GM19025 (cell line): Measurements from ENCODE around the gene SLC29A1.

Experiments
- ATAC-seq: cut with Tn5 transposase; IDR thresholded peaks from one replicate; pipeline ENCODE4 v1.9.1; 2021; ENCODE audit warnings: mild to moderate bottlenecking, low read depth, moderate library complexity; ENCODE audit not compliant: unreplicated experiment

SLC29A1 gene

DNA sequence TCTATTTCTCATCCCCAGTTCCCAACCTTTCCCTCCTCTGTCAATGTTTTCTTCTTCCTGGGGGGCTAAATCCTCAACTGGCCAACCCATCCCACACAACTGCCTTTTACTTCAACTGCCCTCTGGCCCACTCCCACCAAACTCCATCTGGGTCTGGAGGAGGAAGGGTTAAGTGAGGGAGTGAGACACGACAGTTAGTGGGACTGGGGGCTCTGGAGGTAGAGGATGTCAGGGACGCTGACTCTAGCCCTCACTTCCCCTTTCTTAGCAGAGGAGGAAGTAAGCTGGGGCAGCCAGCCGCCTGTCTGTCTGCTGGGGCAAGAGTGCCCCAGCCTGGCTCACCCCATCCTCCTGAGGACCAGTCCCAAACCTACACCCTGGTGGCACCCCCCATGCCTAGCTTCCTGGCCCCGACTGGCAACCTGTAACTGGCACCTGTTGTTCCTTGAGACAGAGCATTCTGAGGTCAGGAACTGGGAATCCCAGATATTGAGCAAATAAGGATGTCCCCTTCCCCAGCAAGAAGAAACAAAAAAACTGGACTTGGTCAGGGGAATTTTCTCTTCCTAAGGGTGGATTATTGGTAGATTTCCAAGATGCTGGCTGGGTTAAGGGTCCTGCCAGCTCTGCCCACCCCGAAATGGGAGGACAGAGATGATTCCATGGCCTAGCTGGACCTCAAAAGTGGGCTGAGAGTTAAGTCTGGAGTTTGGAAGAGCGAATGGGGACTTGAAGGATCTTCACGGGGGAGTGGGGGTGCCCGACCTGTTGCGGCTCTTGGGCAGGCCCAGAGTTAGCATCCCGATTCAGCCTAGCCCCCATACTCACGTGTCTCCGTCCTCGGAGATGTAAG is 41.0 kb downstream of the SLC29A1 start:
- peak; percentile 28 for ATAC-seq

DNA sequence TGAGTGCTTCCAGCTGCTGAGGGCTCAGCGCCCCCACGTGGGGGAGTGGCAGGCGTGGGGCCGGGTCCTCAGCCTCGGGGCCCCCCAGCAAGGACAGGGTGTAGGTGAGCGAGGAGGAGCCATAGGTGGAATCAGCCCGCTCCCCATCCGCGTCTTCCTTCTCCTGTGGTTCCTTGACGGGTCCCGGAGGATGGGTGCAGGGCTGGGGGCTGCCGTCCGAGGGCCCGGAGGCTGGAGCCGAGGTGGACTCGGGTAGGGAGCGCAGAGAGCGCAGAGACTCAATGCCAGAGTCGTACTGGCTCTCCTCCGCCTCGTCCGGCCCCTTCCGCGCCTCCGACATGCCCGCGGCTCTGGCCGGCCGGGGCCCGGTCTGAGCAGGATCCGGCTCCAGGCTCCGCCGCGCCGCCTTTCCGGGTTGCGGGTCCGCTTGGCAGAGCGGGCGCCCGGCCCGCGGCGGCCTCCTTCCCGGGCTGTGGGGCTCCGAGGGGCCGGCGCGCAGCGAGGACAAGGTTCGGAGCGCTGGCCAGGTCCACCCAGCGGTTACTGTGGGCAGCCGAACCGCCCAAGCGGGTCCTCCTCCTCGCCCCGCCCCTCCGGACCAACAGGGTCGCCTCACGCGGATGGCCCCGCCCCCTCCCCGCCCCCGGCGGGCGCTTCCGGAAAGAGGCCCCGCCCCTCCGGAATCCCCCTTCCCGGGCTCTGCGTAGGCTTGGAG is 41.8 kb downstream of the SLC29A1 start, which contains the start of gene NFKBIE:
NFKBIE (minus strand) TSS at position 545 of the 715 bp plus-strand sequence; CDS start at position 340, 205 bp downstream.
- peak; percentile 32 for ATAC-seq

DNA sequence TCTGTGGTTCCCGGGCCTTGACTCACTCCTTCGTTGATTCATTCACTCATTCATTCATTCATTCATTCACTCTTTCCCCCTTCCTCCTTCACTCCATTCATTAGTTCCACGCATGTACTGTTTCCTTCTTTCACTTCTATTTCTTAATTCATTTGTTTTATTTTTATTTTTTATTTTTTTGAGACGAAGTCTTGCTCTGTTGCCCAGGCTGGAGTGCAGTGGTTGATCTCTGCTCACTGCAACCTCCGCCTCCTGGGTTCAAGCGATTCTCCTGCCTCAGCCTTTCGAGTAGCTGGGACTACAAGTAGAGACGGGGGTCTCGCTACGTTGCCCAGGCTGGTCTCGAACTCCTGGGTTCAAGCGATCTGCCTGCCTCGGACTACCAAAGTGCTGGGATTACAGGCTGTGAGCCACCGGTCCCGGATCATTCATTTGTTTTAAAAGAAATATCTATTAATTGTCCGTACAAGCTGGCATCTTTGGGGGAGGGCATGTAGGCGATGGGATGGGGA is 42.4 kb downstream of the SLC29A1 start:
- ATAC-seq = no peak

DNA sequence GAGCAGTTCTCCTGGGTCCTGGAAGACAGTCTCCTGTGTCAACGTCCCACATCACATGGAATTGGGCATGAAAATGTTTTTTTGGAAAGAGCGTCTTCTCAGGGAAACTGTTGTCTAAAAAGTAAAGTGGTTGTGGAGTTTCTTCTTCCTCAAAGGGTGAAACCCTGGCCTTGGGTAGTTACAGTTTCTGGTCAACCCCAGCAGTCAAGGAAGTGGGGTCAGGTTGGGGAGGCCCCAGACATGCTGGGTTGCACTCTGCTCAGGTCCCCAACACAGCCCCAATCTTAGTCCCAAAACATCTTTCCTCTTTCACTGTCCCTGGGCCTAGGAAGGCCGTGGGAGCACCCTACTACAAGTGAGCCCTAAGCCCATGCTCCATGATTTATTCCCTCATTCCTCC is 43.0 kb downstream of the SLC29A1 start:
- ATAC-seq = no peak

DNA sequence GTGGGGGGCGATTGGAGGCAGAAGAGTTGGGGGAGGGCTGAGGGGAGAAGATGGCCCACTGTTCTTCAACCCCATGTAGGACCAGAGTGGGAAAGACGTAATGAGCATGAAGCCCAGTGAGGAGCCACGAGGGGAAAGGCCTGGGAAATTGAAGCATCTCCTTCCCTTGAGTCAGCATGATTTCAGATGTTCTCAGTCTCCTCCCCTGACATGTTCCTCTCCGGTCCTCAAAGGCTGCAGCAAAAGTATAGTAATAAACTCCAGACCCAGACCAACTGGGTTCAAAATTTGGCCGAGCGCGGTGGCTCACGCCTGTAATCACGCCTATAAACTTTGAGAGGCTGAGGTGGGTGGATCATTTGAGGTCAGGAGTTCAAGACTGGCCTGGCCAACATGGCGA is 43.9 kb downstream of the SLC29A1 start:
- no peak for ATAC-seq

DNA sequence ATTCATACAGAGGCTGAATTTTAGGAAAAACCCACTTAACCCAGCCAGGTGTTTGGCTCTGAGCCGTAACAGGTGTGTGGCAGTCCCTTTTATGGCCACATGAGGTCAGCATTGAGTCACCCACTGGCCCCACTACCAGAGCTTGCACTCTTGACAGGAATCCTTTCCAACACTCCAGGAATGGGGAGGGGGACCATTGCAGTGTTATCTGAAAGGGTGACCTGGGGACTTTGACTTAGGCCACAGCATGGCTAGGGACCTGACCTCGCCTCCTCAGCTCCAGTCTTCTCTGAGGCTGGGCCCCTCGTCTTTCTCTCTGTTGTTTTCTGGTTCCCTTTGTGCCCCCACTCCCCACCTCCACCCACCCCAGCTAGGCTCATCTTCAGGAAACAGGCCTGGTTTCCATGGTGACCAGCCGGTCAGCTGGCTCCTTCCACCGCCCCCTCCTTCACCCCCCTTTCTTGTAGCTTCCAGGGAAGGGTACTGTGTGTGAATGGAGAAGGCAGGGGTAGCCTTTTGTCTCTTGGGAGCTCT is 44.8 kb downstream of the SLC29A1 start:
- ATAC-seq = no peak

DNA sequence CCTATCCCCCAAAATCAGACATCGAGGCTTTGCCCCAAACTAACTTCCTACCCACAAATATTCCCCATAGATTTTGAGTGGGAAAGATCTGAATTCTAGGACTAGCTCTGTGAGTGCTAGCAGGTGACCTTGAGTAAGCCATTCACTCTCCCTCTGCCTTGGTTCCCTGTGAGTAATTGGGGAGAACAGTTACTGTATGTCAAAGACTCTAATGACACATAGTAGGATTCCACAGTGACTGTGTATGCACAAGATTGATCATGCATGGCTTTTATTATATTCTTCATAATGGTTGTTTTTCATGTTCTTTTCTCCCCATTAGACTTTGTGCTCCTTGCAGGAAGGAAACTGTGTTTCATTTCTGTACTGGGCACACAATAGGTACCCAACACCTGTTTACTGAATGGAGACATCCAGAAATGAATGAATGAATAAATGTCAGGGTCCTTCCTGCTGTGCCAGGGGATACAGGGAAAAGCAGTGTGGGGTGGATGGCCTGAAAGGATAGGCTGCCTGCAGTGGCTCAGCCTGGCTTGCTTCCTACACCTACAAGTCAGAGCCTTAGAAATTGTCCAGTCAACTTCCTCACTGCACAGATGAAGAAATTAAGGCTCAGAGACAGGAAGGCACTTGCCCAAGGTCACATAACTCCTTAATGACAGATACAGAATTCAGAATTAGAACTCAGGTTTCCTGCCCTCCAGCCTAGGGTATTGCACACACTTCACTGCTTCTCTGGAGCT is 46.0 kb downstream of the SLC29A1 start:
- ATAC-seq = no peak

DNA sequence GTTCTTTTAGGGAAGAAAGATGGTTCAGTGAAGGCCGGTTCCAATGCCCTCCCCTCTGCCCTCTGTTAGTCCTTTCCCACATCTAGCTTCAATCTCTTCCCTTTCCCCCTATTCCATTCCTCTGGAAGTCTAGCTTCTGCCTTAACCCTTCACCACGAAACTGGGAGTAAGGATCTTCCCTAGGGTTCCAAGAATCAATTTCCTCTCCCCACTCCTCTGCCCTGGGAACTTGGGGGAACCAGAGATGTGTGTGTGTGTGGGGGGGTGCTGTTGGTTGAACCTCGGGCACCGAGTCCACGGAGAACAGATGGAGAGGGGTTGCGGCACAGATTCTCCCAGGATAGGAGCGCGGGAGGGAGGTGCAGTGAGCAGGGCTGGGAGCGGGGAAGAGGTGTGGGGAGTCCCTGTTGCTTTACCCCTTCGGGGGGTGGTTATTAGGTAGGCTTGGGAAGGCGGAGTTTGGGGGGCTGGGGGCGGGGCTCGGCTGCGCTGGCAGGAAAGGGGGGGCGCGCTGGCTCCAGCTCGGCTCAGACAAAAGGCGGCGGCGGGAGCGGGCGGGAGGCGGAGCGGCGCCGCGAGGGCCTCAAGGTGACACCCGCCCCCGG is 46.6 kb downstream of the SLC29A1 start, which contains the start of gene TMEM151B:
TMEM151B (plus strand) TSS at position 530 of the 605 bp plus-strand sequence. CDS start 293 bp downstream, outside the sequence.
- ATAC-seq = no peak

DNA sequence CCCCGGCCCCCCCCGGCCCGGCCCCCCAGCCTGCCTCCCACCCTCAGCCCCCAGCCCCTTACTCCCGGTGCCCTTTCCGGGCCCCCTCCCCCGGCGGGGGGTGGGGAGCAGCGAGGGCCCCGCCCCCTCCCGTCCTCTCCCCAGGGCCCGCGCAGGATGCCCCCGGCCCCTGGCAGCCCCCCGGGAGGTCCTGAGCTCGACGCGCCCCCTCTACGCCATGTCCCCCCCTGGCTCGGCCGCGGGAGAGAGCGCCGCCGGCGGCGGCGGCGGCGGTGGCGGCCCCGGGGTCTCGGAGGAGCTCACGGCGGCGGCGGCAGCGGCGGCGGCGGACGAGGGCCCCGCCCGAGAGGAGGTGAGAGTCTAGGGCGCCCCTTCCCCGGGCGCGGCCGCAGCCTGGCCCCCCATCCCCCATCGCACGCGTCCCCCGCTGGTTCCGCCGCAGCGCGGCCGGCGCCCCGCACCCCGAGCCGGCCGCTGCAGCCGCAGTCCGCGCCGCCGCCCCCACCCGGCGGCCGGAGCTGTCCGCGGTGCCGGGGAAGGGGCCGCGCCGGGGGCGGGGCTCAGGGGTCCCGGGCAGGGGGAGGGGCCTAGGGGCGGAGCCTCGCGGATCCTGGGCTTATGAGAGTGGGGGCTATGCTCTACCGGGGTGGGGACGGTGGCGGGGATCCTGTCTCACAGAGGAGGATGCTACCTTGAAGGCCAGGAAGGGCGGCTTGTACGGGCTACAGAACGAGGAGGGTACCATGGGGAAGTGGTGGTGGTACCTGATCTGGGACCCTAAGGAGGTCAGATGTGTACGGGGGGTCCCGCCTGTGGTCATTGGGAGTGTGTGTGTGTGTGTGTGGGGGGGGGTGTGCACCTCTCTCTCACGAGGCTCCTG is 47.4 kb downstream of the SLC29A1 start:
- ATAC-seq = no peak

DNA sequence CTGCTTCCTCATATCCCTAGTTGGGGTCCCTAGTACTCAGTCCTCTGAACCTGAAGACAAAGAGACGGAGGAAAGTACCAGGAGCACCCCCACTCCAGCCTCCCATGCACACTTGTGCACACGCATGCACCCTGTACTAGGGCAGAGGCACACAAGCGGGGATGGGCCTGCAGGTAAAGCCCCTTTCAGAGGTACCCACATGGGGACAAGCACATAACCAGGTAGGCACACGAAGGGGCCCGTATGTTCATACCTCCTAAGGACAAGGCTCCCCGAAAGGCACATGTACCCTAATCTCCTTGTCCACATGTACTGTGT is 48.0 kb downstream of the SLC29A1 start:
- no peak for ATAC-seq

DNA sequence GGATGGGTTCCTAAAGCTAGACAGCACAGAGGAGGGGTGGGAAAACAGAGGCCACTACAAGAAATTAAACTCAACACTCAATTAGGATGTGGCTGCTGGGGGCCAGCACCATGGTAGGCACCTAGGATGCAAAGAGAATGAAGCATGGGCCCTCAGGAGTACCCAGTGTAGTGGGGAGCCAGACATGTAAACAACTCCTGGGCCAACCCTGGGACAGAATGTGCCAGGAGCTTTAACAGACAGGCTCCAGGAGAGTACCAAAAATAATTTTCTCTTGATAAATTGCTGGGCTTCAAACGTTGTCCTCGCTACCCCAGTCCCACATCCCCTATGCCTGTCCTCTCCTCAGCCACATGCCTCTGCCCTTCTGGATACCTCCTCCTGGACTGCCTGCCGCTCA is 48.5 kb downstream of the SLC29A1 start:
- no peak for ATAC-seq

DNA sequence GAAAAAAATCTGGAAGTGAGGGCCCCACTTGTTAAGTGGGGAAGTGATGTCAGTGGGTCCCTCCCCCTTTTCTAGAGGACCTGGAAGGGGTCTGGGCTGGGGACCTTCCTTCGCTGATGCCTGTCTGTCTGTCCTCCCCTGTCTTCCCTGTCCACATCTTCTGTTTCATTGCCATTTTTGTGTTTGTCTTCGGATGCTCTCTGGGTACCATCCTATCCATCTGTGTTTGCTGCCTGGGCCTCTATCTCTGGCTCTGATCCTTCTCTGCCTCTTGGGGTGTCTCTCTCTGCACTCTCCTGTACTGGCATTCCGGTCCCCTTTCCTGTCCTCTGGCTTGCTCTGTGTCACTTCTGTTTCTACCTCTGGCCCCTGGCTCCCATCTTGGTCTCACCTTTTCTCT is 49.1 kb downstream of the SLC29A1 start:
- ATAC-seq = no peak

DNA sequence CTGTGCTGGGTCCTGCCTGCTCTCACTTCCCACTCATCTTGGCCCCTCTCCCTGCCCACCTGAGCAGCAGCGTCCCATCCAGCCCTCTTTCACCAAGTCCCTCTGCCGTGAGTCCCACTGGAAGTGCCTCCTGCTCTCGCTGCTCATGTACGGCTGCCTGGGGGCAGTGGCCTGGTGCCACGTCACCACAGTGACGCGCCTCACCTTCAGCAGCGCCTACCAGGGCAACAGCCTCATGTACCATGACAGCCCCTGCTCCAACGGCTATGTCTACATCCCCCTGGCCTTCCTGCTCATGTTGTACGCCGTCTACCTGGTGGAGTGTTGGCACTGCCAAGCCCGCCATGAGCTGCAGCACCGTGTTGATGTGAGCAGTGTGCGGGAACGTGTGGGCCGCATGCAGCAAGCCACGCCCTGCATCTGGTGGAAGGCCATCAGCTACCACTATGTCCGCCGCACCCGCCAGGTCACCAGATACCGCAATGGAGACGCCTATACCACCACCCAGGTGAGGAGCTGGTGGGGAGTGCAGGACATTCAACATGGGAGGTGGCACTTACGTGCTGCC is 49.7 kb downstream of the SLC29A1 start:
- ATAC-seq = no peak

DNA sequence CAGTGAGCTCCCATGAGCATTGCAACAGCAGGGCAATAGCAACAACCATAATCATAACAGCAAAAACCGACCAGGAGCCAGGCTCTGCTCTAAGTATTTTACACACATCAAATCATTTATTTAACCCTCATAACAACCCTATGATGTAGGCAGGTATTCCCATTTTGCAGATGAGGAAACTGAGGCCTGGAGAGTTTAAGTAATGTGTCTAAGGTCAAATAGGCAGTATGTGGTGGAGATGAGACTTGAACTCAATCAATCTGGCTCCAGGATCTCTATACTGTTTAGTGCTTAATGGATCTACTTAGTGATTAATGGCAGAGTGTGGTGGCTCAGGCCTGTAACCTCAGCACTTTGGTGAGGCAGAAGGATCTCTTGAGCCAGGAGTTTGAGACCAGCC is 50.2 kb downstream of the SLC29A1 start:
- no peak for ATAC-seq

DNA sequence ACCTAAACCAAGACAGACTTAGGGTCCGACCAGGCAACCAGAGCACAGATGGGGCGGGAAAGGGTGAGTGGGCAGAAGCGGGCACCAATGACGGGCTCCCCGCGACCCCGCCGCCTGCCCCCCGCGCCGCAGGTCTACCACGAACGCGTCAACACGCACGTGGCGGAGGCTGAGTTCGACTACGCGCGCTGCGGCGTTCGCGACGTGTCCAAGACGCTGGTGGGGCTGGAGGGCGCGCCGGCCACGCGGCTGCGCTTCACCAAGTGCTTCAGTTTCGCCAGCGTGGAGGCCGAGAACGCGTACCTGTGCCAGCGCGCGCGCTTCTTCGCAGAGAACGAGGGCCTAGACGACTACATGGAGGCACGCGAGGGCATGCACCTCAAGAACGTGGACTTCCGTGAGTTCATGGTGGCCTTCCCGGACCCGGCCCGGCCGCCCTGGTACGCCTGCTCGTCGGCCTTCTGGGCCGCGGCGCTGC is 51.9 kb downstream of the SLC29A1 start:
- no peak for ATAC-seq

DNA sequence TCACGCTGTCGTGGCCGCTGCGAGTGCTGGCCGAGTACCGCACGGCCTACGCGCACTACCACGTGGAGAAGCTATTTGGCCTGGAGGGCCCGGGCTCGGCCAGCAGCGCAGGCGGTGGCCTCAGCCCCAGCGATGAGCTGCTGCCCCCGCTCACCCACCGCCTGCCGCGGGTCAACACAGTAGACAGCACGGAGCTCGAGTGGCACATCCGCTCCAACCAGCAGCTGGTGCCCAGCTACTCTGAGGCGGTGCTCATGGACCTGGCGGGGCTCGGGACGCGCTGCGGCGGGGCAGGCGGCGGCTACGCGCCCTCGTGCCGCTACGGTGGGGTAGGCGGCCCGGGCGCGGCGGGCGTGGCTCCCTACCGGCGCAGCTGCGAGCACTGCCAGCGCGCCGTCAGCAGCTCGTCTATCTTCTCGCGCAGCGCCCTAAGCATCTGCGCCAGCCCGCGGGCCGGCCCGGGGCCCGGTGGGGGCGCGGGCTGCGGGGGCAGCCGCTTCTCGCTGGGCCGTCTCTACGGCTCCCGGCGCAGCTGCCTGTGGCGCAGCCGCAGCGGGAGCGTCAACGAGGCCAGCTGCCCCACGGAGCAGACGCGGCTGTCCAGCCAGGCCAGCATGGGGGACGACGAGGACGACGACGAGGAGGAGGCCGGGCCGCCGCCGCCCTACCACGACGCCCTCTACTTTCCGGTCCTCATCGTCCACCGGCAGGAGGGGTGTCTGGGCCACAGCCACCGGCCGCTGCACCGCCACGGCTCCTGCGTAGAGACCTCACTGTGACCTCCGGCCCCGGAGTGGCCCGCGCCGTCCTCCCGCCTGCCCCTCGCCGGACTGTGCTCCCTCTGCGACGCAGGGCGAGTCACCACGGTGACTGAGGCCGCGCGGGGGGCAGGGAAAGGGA is 52.6 kb downstream of the SLC29A1 start:
- ATAC-seq = no peak

DNA sequence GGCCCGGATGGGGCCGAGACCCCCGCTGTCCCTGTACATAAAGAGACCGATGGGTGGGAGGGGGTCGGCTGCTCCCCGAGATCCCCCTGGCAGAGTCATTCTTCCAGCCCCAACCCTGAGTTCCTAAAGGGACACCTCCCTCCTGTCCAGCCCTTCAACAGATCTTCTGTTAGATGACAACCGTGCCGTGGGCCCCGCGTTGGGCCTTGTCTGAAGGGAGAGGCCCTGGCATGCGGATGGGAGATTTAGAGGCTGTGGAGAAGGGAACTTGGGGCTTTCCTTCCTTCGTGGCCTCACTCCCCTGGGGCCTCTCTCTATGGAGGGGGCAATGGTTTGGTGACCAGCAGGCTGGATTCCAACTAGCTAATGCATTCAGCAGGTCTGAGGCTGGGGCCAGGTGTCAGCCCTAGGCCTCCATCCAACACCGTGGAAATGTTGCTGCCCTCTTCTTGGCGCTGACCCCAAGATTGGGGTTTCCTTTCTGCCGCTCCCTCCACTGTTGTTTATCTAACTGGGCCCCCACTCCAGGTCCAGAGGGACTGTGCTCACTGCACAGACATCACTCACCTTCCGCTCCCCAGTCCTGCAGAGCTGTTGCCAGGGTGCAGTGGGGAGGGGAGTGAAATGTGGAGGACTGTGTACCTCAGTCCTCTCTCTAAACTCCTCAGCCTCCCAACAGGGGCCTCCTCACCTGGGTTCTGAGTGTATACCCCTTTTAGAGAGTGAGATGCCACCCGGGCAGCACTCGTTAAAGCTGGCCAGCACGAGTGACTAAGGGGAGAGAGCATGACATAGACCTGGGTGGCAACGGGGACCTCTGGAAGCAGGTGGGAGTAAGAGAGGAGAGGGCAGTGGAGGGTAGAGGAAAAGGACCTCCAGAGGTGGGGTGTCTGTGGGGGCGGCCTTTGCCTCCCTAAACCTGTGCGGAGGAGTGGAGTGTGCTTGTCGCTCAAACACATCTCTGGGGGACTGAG is 53.6 kb downstream of the SLC29A1 start:
- no peak for ATAC-seq
